OCI-LY1 (cell line): ENCODE data around the gene TNFRSF1B.

Source experiments
- H2AFZ ChIP-seq: fragments of 200-600 bp; sonication (generic), shearing (Covaris generic); 2 replicates; pipeline ENCODE4 v1.6.0; 2014; ENCODE audit warnings: antibody characterized with exemption, mild to moderate bottlenecking, low read length
- H3F3A ChIP-seq: fragments of 200-600 bp; sonication (generic), shearing (Covaris generic); 2 replicates; pipeline ENCODE4 v1.6.0; 2014; ENCODE audit warnings: mild to moderate bottlenecking, antibody characterized with exemption, low read length, moderate library complexity; ENCODE audit not compliant: insufficient read depth
- H3K27ac ChIP-seq: fragments of 200-600 bp; sonication (generic); 2 replicates; pipeline ENCODE4 v1.5.1; 2014; ENCODE audit warnings: low read length, mixed run types, mild to moderate bottlenecking, low read depth; ENCODE audit not compliant: poor library complexity, severe bottlenecking
- H3K27me3 ChIP-seq: fragments of 200-600 bp; sonication (generic); 2 replicates; pipeline ENCODE4 v1.6.0; 2014; ENCODE audit warnings: antibody characterized with exemption, mild to moderate bottlenecking, low read length, moderate library complexity; ENCODE audit not compliant: insufficient read depth
- H3K36me3 ChIP-seq: fragments of 200-600 bp; sonication (generic); 2 replicates; pipeline ENCODE4 v1.6.1; 2014; ENCODE audit warnings: mild to moderate bottlenecking, antibody characterized with exemption, low read length, moderate library complexity, mixed read lengths; ENCODE audit not compliant: insufficient read depth
- H3K4me1 ChIP-seq: fragments of 200-600 bp; sonication (generic); 2 replicates; pipeline ENCODE4 v1.5.1; 2014; ENCODE audit warnings: mild to moderate bottlenecking, low read length, moderate library complexity; ENCODE audit not compliant: insufficient read depth, severe bottlenecking
- H3K4me2 ChIP-seq: fragments of 200-600 bp; sonication (generic), shearing (Covaris generic); 2 replicates; pipeline ENCODE4 v1.6.1; 2014; ENCODE audit warnings: low read length
- H3K4me3 ChIP-seq: fragments of 200-600 bp; sonication (generic); 2 replicates; pipeline ENCODE4 v1.5.1; 2014; ENCODE audit warnings: low read length, low read depth, mild to moderate bottlenecking, mixed read lengths; ENCODE audit not compliant: poor library complexity, severe bottlenecking
- H3K79me2 ChIP-seq: fragments of 200-600 bp; shearing (Covaris generic); 2 replicates; pipeline ENCODE4 v1.6.1; 2016; ENCODE audit warnings: mixed run types, low read length, mixed read lengths; ENCODE audit not compliant: insufficient read depth
- H3K9ac ChIP-seq: fragments of 200-600 bp; sonication (generic), shearing (Covaris generic); 2 replicates; pipeline ENCODE4 v1.6.1; 2014; ENCODE audit warnings: mild to moderate bottlenecking, low read length, mixed read lengths
- H3K9me2 ChIP-seq: fragments of 200-600 bp; sonication (generic), shearing (Covaris generic); 2 replicates; pipeline ENCODE4 v1.6.1; 2014; ENCODE audit warnings: low read depth, mild to moderate bottlenecking, low read length, mixed read lengths
- H3K9me3 ChIP-seq: fragments of 200-600 bp; shearing (Covaris generic); 2 replicates; pipeline ENCODE4 v1.6.1; 2014; ENCODE audit warnings: low read length, mixed read lengths
- H4K20me1 ChIP-seq: fragments of 200-600 bp; sonication (generic), shearing (Covaris generic); 2 replicates; pipeline ENCODE4 v1.6.0; 2016; ENCODE audit warnings: mild to moderate bottlenecking, low read length; ENCODE audit not compliant: insufficient read depth
- EZH2 ChIP-seq: fragments of 200-600 bp; sonication (generic), shearing (Covaris generic); IDR thresholded peaks from 2 replicates; pipeline ENCODE4 v1.8.0; 2017; ENCODE audit warnings: borderline replicate concordance, mixed run types, mild to moderate bottlenecking, antibody characterized with exemption, low read length, moderate library complexity, mixed read lengths
- TF ChIP-seq, protein P1 (sequence below): fragments of 200-600 bp; sonication (generic), shearing (Covaris generic); IDR thresholded peaks from 2 replicates; pipeline ENCODE4 v1.5.1; 2017; ENCODE audit warnings: mild to moderate bottlenecking, antibody characterized with exemption, low read length, moderate library complexity, mixed read lengths

The TNFRSF1B gene

DNA sequence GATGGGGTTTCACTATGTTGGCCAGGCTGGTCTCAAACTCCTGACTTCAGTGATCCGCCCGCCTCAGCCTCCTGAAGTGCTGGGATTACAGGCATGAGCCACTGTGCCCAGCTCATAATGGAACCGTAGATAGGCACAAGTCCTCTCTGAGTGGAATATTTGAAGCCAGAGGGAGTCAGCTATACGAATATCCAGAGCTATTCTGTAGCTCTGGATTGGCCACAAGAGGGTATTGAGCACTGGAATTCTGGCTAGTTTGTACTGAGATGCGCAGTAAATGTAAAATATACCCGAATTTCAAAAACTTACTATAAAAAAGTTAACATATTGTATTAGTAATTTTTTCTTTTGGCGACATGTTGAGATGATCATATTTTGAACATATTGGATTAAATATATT lies 62.2 kb downstream of the TNFRSF1B start:
- 0 out of 2 replicates have a peak, but pooled peaks cover 3% of the 10 kb centered on the region for H3K27me3 ChIP-seq
- no peak overlapping the region for H3K4me3 ChIP-seq
- no peaks in the 10 kb centered on the region for H3F3A ChIP-seq
- no peaks in the 10 kb centered on the region; the same call in 1 of the 2 replicates for H3K36me3 ChIP-seq
- H4K20me1 ChIP-seq = no peaks in the 10 kb centered on the region
- H3K4me1 ChIP-seq = peaks cover 13% of the 10 kb centered on the region
- H3K79me2 ChIP-seq = no peaks in the 10 kb centered on the region
- H3K9me2 ChIP-seq = no peaks in the 10 kb centered on the region
- no peak overlapping the region for H3K9ac ChIP-seq
- no peak overlapping the region for H3K27ac ChIP-seq
- no peak overlapping the region for H3K4me2 ChIP-seq
- H2AFZ ChIP-seq = no peak overlapping the region
- TF ChIP-seq, protein P1, sequence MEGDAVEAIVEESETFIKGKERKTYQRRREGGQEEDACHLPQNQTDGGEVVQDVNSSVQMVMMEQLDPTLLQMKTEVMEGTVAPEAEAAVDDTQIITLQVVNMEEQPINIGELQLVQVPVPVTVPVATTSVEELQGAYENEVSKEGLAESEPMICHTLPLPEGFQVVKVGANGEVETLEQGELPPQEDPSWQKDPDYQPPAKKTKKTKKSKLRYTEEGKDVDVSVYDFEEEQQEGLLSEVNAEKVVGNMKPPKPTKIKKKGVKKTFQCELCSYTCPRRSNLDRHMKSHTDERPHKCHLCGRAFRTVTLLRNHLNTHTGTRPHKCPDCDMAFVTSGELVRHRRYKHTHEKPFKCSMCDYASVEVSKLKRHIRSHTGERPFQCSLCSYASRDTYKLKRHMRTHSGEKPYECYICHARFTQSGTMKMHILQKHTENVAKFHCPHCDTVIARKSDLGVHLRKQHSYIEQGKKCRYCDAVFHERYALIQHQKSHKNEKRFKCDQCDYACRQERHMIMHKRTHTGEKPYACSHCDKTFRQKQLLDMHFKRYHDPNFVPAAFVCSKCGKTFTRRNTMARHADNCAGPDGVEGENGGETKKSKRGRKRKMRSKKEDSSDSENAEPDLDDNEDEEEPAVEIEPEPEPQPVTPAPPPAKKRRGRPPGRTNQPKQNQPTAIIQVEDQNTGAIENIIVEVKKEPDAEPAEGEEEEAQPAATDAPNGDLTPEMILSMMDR = no peak
- TF ChIP-seq EZH2 = no peak
- no peaks in the 10 kb centered on the region for H3K9me3 ChIP-seq

DNA sequence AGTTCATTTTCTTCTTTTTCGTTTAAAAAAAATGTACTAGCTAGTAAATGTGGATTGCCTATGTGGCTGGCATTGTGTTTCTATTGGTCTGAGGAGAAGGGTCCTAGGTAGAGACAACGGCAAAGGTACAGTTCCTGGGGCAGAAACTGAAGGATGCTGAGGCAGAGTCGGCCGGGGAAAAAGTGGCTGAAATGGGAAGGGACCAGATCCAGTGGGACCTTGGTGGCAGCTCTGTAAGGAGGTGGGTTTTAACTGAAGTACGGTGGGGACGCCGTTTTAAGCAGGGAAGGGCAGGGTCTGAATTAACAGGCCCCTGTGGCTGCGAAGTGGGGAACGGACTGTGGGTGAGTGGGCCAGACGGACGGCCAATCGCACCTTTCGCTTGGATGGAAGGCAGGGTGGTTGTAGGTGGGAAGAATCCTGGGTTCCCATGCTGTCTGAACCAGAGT lies 62.6 kb downstream of the TNFRSF1B start:
- Histone ChIP-seq H3K79me2 (no peaks in the 10 kb centered on the region), H3K9ac (no peak overlapping the region), H3F3A (no peaks in the 10 kb centered on the region), H3K4me3 (no peak overlapping the region), H3K9me3 (no peaks in the 10 kb centered on the region), H2AFZ (no peak overlapping the region), H3K9me2 (no peaks in the 10 kb centered on the region), H3K27me3 (0 out of 2 replicates have a peak, but pooled peaks cover 3% of the 10 kb centered on the region), H4K20me1 (no peaks in the 10 kb centered on the region), H3K27ac (no peak overlapping the region), H3K36me3 (no peaks in the 10 kb centered on the region; the same call in 1 of the 2 replicates), H3K4me1 (peaks cover 13% of the 10 kb centered on the region), H3K4me2 (no peak overlapping the region)
- TF ChIP-seq EZH2 = no peak
- TF ChIP-seq, protein P1 = no peak

DNA sequence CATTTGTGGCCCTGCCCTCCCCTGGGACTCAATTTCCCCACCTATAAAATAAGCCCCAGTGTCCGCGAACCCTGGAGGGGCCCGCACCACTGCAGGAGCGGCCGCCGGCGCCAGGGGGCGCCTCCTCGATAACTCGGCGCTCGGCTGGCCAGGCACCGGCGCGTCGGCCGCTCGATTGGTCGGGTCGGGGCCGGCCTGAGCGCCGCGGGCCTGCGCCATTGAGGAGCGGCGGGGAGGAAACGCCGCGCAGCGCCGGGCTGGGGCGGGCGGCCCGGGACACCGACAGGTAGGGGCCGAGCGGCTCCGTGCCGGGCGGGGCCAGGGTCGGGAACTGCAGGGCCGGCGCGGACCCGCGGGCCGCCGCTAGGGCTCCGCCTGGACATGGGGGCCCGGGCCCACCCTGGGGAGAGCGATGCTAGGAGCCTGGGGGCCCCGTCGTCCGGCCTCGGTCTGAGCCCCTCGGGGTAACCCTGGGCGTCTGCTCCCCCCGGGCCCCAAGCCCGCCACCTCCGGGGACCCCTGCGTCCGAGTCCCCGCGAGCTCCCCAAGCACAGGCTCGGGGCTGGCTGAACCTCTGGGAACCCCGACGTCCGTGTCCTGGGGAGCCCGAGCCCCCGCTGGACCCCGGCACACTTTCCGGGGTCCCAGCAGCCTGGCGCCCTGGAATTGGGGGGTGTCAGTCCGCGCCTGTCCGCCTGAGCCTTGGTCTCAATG lies 63.2 kb downstream of the TNFRSF1B start, which contains the start of gene VPS13D:
Gene VPS13D (plus strand): TSS at position 196 of the 714 bp plus-strand sequence. CDS start 4,237 bp downstream, outside the sequence.
- no peak for TF ChIP-seq EZH2
- TF ChIP-seq, protein P1 = peak; percentile 89
- no peaks in the 10 kb centered on the region for H3F3A ChIP-seq
- peak within 1 kb of the TSS; percentile 89 for H3K9ac ChIP-seq
- H3K4me3 ChIP-seq = peak within 1 kb of the TSS; percentile 97
- H3K79me2 ChIP-seq = no peaks in the 10 kb centered on the region
- no peak within 1 kb of the TSS for H3K27ac ChIP-seq
- no peaks in the 10 kb centered on the region for H3K36me3 ChIP-seq
- peaks cover 13% of the 10 kb centered on the region for H3K4me1 ChIP-seq
- H2AFZ ChIP-seq = no peak within 1 kb of the TSS
- H3K27me3 ChIP-seq = 0 out of 2 replicates have a peak, but pooled peaks cover 3% of the 10 kb centered on the region
- no peaks in the 10 kb centered on the region for H3K9me3 ChIP-seq
- H3K9me2 ChIP-seq = no peaks in the 10 kb centered on the region
- no peaks in the 10 kb centered on the region for H4K20me1 ChIP-seq
- H3K4me2 ChIP-seq = peak within 1 kb of the TSS; percentile 81
